A673 (cell line): ENCODE data around the gene AIM2. TPM values are rescaled to one million over a fixed set of nuclear protein-coding genes. Genes with fewer than 3 reads are reported as not detected.
A peak's percentile ranks its signal among the peaks of the same experiment; 100 is the strongest.

Source experiments
- BruUV-seq: library from RNA; stranded (reverse); fragments of 400-500 nt; replicated peaks from 2 replicates; lab custom pipeline; 2021; lab: Mats Ljungman, UMichigan
- CTCF ChIA-PET: fragments of 300-600 bp; sonication (Branson Sonifier 250); formaldehyde crosslinking; loops from one replicate; lab custom pipeline; 2022; ENCODE audit warnings: antibody characterized with exemption; lab: Charles Lee
- POLR2A ChIA-PET: fragments of 300-600 bp; sonication (Branson Sonifier 250); formaldehyde crosslinking; loops from one replicate; lab custom pipeline; 2022; ENCODE audit warnings: antibody characterized with exemption; ENCODE audit not compliant: low non-redundant PET; lab: Charles Lee
- DNase-seq: peaks from one replicate; pipeline ENCODE4 v3.0.0-alpha.2; 2015; ENCODE audit warnings: low spot score
- H3K27ac ChIP-seq: fragments of 200-600 bp; sonication (generic); 2 replicates; pipeline ENCODE4 v1.5.1; 2016; ENCODE audit warnings: mixed run types, low read depth, mild to moderate bottlenecking, mixed read lengths, antibody characterized with exemption, low read length; ENCODE audit not compliant: poor library complexity, severe bottlenecking
- H3K27me3 ChIP-seq: fragments of 200-600 bp; sonication (generic); replicated peaks from 2 replicates; pipeline ENCODE4 v1.6.1; 2017; ENCODE audit warnings: mixed run types, low read depth, mild to moderate bottlenecking, mixed read lengths, antibody characterized with exemption, low read length; ENCODE audit not compliant: insufficient read depth, poor library complexity
- H3K36me3 ChIP-seq: fragments of 200-600 bp; sonication (generic); 2 replicates; pipeline ENCODE4 v1.6.1; 2016; ENCODE audit warnings: mixed run types, mild to moderate bottlenecking, mixed read lengths, antibody characterized with exemption, low read length; ENCODE audit not compliant: insufficient read depth, poor library complexity, severe bottlenecking
- H3K4me1 ChIP-seq: fragments of 200-600 bp; sonication (generic); 2 replicates; pipeline ENCODE4 v1.6.1; 2017; ENCODE audit warnings: mixed run types, mild to moderate bottlenecking, mixed read lengths, antibody characterized with exemption, low read length; ENCODE audit not compliant: insufficient read depth, poor library complexity, severe bottlenecking
- H3K4me3 ChIP-seq: fragments of 200-600 bp; sonication (generic); 2 replicates; pipeline ENCODE4 v1.5.1; 2016; ENCODE audit warnings: low read depth, mixed run types, mild to moderate bottlenecking, mixed read lengths, low read length; ENCODE audit not compliant: poor library complexity, severe bottlenecking
- H3K9me3 ChIP-seq: fragments of 200-600 bp; sonication (generic); 2 replicates; pipeline ENCODE4 v1.6.1; 2016; ENCODE audit warnings: mixed run types, low read depth, mild to moderate bottlenecking, mixed read lengths, antibody characterized with exemption, low read length; ENCODE audit not compliant: poor library complexity, severe bottlenecking
- EZH2 ChIP-seq: fragments of 200-600 bp; sonication (generic); IDR thresholded peaks from 2 replicates; pipeline ENCODE4 v1.6.1; 2017; ENCODE audit warnings: borderline replicate concordance, low read depth, mild to moderate bottlenecking, mixed read lengths, antibody characterized with exemption, low read length; ENCODE audit not compliant: poor library complexity, severe bottlenecking
- intact Hi-C: fragments of 100-400 bp; cut with micrococcal nuclease; formaldehyde crosslinking; loops from one replicate; pipeline ENCODE4 v1.10.0; 2022; ENCODE audit not compliant: unreplicated experiment
- total RNA-seq: library from RNA; stranded (reverse); gene quantifications from 2 replicates; pipeline ENCODE4 v1.2.3, GENCODE V29; 2021
- TF ChIP-seq, protein P1 (sequence below): fragments of 300-800, 200-600 bp; sonication (generic); conservative IDR thresholded peaks from 2 replicates; pipeline ENCODE4 v1.5.1; 2017; ENCODE audit warnings: low read depth, mild to moderate bottlenecking, antibody characterized with exemption, low read length, moderate library complexity, mixed read lengths

AIM2 gene
- total RNA-seq, 1 experiment from 2014 or later = not detected

DNA sequence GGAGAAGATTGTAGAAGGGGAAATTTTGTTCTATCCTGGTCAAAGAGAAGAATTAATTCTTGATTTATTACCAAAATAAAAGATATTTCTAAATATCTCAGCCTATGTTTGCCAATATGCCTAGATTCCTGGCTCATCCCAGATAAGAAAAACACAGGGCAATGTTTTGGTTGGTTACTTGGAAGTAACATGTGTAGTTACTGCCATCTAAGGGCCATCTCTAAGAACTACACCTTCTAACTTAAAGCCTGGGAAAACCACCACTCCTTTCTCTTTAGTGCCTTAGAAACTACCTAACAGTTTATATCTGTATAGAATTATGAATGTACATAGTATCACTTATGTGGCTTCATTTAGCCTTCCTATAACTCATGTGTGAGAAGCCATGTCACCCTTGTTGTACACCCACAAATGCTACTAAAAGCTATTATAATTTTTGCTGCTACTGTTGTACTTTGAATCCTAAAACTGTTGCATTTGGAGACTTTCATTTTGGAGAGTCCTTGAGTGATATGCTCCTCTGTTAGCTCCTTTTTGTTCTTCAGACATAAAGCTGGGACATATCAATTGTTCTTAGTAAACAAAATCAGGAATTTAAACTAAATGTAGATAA is 4.5 kb downstream of the AIM2 start:
- POLR2A ChIA-PET = no interaction called here
- no TSS peak for BruUV-seq
- no peak overlapping the region for H3K27ac ChIP-seq
- peaks cover 8% of the 10 kb centered on the region for H3K27me3 ChIP-seq
- H3K36me3 ChIP-seq = no peaks in the 10 kb centered on the region
- no peaks in the 10 kb centered on the region for H3K9me3 ChIP-seq
- no peak overlapping the region for H3K4me3 ChIP-seq
- TF ChIP-seq EZH2 = no peak
- TF ChIP-seq, protein P1, sequence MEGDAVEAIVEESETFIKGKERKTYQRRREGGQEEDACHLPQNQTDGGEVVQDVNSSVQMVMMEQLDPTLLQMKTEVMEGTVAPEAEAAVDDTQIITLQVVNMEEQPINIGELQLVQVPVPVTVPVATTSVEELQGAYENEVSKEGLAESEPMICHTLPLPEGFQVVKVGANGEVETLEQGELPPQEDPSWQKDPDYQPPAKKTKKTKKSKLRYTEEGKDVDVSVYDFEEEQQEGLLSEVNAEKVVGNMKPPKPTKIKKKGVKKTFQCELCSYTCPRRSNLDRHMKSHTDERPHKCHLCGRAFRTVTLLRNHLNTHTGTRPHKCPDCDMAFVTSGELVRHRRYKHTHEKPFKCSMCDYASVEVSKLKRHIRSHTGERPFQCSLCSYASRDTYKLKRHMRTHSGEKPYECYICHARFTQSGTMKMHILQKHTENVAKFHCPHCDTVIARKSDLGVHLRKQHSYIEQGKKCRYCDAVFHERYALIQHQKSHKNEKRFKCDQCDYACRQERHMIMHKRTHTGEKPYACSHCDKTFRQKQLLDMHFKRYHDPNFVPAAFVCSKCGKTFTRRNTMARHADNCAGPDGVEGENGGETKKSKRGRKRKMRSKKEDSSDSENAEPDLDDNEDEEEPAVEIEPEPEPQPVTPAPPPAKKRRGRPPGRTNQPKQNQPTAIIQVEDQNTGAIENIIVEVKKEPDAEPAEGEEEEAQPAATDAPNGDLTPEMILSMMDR = peak; percentile 77
- peak; percentile 72 for DNase-seq
- intact Hi-C loops = loop anchor here (1.0 to 5.0 kb wide), 2 partner anchors 70 to 566 kb away; a partner anchor contains a TSS
- CTCF ChIA-PET = no interaction called here
- H3K4me1 ChIP-seq = no peaks in the 10 kb centered on the region

GRCh38 chr1:159068886-159069285 is 7.7 kb downstream of the AIM2 start:
- H3K4me1 ChIP-seq = no peaks in the 10 kb centered on the region
- CTCF ChIA-PET = no interaction called here
- H3K36me3 ChIP-seq = no peaks in the 10 kb centered on the region
- no TSS peak for BruUV-seq
- no peaks in the 10 kb centered on the region for H3K9me3 ChIP-seq
- no peak for TF ChIP-seq EZH2
- TF ChIP-seq, protein P1 = no peak
- no peak for DNase-seq
- peaks cover 9% of the 10 kb centered on the region for H3K27me3 ChIP-seq
- POLR2A ChIA-PET = interaction anchor here (0.7 kb wide), 1 partner anchor 607 kb away, joined by 3 read pairs; no protein-coding TSS in a partner anchor
- no peak overlapping the region for H3K27ac ChIP-seq
- intact Hi-C loops = loop anchor here (5.0 kb wide), 1 partner anchor 867 kb away; no protein-coding TSS in a partner anchor
- no peak overlapping the region for H3K4me3 ChIP-seq

DNA sequence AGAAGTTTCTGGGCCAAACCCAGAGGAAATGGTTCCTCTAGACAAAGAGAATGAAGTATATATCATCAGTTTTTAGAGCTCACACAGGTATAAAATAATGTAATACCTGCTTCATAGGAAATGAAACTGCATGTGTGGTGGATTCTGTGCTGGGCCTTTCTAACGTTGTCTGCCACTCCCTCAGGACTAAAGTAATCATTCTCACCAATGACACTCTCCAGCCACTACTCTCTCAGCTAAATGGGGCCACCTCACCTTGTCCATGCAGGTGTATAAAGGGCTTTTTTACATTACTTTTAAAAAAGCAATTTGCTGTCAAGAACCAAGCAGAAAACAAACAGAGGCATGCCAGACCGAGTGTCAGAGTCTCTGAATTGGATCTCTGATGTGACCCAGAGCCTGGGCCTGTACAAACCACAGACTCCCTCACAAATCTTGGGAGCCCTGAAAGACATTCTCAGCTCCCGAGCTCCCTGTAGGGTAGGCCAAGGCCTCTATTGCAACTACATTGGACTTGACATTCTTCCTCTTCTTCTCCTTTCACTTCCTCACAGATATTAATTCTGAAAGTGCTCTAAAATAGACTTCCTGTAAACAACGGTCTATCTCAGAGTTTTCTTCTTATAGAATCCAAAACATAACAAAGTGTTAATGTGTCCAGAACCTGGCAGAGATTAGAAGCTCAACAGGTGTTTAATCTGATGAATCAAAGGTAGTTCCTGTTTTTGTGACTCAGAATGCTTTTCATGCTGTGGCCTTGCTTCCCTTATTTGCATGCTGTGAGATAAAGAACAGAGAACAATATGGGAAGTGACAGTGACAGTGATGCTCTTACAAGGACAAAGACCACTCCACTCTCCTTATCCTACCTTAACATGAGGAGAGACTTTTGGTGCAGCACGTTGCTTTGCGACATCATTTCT is 8.6 kb downstream of the AIM2 start:
- Histone ChIP-seq H3K36me3 (no peaks in the 10 kb centered on the region), H3K27ac (no peak overlapping the region), H3K4me1 (no peaks in the 10 kb centered on the region), H3K27me3 (peaks cover 16% of the 10 kb centered on the region), H3K4me3 (no peak overlapping the region), H3K9me3 (no peaks in the 10 kb centered on the region)
- ChIA-PET CTCF (no interaction called here), POLR2A (no interaction called here)
- DNase-seq = no peak
- BruUV-seq = no TSS peak
- intact Hi-C loops = loop anchor here (5.0 kb wide), 1 partner anchor 866 kb away; no protein-coding TSS in a partner anchor
- TF ChIP-seq, protein P1 = no peak
- no peak for TF ChIP-seq EZH2
